HT-29 (cell line): ENCODE measurements around the gene LOXL3. TPM values are rescaled to one million over a fixed set of nuclear protein-coding genes. Genes with fewer than 3 reads are reported as not detected.

Experiments
- DNase-seq: peaks from one replicate; pipeline ENCODE4 v3.0.0-alpha.2; 2015; ENCODE audit warnings: low spot score
- total RNA-seq: library from RNA; depleted of rRNA; stranded (reverse); fragments of >200 nt; shearing (Covaris generic); gene quantifications from 2 replicates; pipeline ENCODE4 v1.2.3, GENCODE V29; 2014

Gene LOXL3
- total RNA-seq, 1 experiment from 2014 or later, result 0.74 TPM

- DNase-seq, result no peak
Observed at GRCh38 chr2:74510272-74510671, 43.5 kb downstream of the LOXL3 start.

GRCh38 chr2:74507926-74508520, 45.7 kb downstream of the LOXL3 start:
- peak; percentile 39 for DNase-seq

- DNase-seq, result peak; percentile 99
Observed at GRCh38 chr2:74507145-74507925, 46.4 kb downstream of the LOXL3 start, which contains the start of gene PCGF1. TSS of gene PCGF1 (minus strand) at chr2:74507695. CDS start at chr2:74507668, 27 bp downstream.

- DNase-seq, result no peak
Observed at GRCh38 chr2:74505448-74506246, 48.1 kb downstream of the LOXL3 start.

- no peak for DNase-seq
Observed at GRCh38 chr2:74504591-74504990, 49.2 kb downstream of the LOXL3 start.

- no peak for DNase-seq
Observed at GRCh38 chr2:74503506-74504475, 50.0 kb downstream of the LOXL3 start.

GRCh38 chr2:74502720-74503505, 50.8 kb downstream of the LOXL3 start:
- peak; percentile 77 for DNase-seq

- peak; percentile 59 for DNase-seq
Observed at GRCh38 chr2:74502147-74502719, 51.5 kb downstream of the LOXL3 start.

- DNase-seq, result no peak
Observed at GRCh38 chr2:74501335-74502071, 52.2 kb downstream of the LOXL3 start.

- no peak for DNase-seq
Observed at GRCh38 chr2:74500578-74500946, 53.2 kb downstream of the LOXL3 start.

- no peak for DNase-seq
Observed at GRCh38 chr2:74499940-74500577, 53.7 kb downstream of the LOXL3 start.

GRCh38 chr2:74499267-74499939, 54.3 kb downstream of the LOXL3 start, which contains the start of gene LBX2:
TSS of gene LBX2 (minus strand) at chr2:74499603. CDS start at chr2:74499537, 66 bp downstream.
- DNase-seq, result no peak

GRCh38 chr2:74498500-74499266, 55.1 kb downstream of the LOXL3 start:
- DNase-seq, result peak; percentile 67

GRCh38 chr2:74497777-74498499, 55.8 kb downstream of the LOXL3 start:
- peak; percentile 62 for DNase-seq

GRCh38 chr2:74496997-74497776, 56.6 kb downstream of the LOXL3 start:
- DNase-seq, result peak; percentile 26

- no peak for DNase-seq
Observed at GRCh38 chr2:74495440-74495839, 58.3 kb downstream of the LOXL3 start.
